Loucy (cell line): Measurements from ENCODE around the gene HOXA7.

Experiments used
- CTCF ChIP-seq: fragments of 200-600 bp; sonication (generic); conservative IDR thresholded peaks from 2 replicates; pipeline ENCODE4 v1.5.1; 2014; ENCODE audit warnings: mild to moderate bottlenecking, antibody characterized with exemption, low read length
- EZH2phosphoT487 ChIP-seq: fragments of 200-600 bp; IDR thresholded peaks from 2 replicates; pipeline ENCODE4 v1.6.1; 2018; ENCODE audit warnings: antibody characterized with exemption, mild to moderate bottlenecking, moderate library complexity, borderline replicate concordance

GRCh38 chr7:27199849-27200760 is 43.6 kb upstream of the HOXA7 start, which contains the start of gene HOXA13:
- TF ChIP-seq CTCF (no peak), EZH2phosphoT487 (no peak)
